ENCODE data around the gene DRC1.

Gene DRC1

GRCh38 chr2:26449278-26450030, 47.7 kb downstream of the DRC1 start:
- ChIA-PET POLR2A (ENCODE audit: low non-redundant PET) (no interaction called here), CTCF (interaction anchor here (0.5 to 0.6 kb wide), 2 partner anchors 16 to 278 kb away, joined by 3 read pairs; no protein-coding TSS in a partner anchor)
- no peak for TF ChIP-seq CTCF (conservative IDR thresholded peaks at IDR 0.05; ENCODE audit: low read depth)
- H3K27ac ChIP-seq, result no peak overlapping the region
- no peak for DNase-seq (ENCODE audit: low spot score)

GRCh38 chr2:26450031-26450635, 48.4 kb downstream of the DRC1 start:
- no peak for DNase-seq (ENCODE audit: low spot score)
- ChIA-PET CTCF (interaction anchor here (0.5 to 0.6 kb wide), 2 partner anchors 17 to 278 kb away, joined by 3 read pairs; no protein-coding TSS in a partner anchor), POLR2A (ENCODE audit: low non-redundant PET) (no interaction called here)
- no peak overlapping the region for H3K27ac ChIP-seq
- no peak for TF ChIP-seq CTCF (conservative IDR thresholded peaks at IDR 0.05; ENCODE audit: low read depth)

- ChIA-PET CTCF (interaction anchor here (0.6 to 1.2 kb wide), 2 partner anchors 11 to 841 kb away, joined by 3 read pairs; no protein-coding TSS in a partner anchor), POLR2A (ENCODE audit: low non-redundant PET) (no interaction called here)
- TF ChIP-seq CTCF (conservative IDR thresholded peaks at IDR 0.05; ENCODE audit: low read depth), result no peak
- DNase-seq (ENCODE audit: low spot score), result no peak
- H3K27ac ChIP-seq, result no peak overlapping the region
Measured at GRCh38 chr2:26451700-26452099, 50.0 kb downstream of the DRC1 start.

- POLR2A ChIA-PET (ENCODE audit: low non-redundant PET), result no interaction called here
- TF ChIP-seq CTCF (conservative IDR thresholded peaks at IDR 0.05; ENCODE audit: low read depth), result no peak
- CTCF ChIA-PET, result no interaction called here
- no peak for DNase-seq (ENCODE audit: low spot score)
- H3K27ac ChIP-seq, result no peak overlapping the region
Measured at GRCh38 chr2:26453421-26454329, 52.0 kb downstream of the DRC1 start.

GRCh38 chr2:26454561-26455001, 52.9 kb downstream of the DRC1 start:
- no peak overlapping the region for H3K27ac ChIP-seq
- CTCF ChIA-PET, result no interaction called here
- POLR2A ChIA-PET (ENCODE audit: low non-redundant PET), result no interaction called here
- DNase-seq (ENCODE audit: low spot score), result no peak
- TF ChIP-seq CTCF (conservative IDR thresholded peaks at IDR 0.05; ENCODE audit: low read depth), result no peak

GRCh38 chr2:26455037-26455669, 53.4 kb downstream of the DRC1 start:
- ChIA-PET POLR2A (ENCODE audit: low non-redundant PET) (no interaction called here), CTCF (no interaction called here)
- no peak overlapping the region for H3K27ac ChIP-seq
- DNase-seq (ENCODE audit: low spot score), result no peak
- TF ChIP-seq CTCF (conservative IDR thresholded peaks at IDR 0.05; ENCODE audit: low read depth), result no peak

Measured in RWPE1 (cell line).